ENCODE data around the gene RTP4.
"Not testable (repeated sequence)": the region's sequence is repeated elsewhere in the genome, so short reads cannot be mapped to it uniquely, and the experiment has no call there.

RTP4 gene

DNA sequence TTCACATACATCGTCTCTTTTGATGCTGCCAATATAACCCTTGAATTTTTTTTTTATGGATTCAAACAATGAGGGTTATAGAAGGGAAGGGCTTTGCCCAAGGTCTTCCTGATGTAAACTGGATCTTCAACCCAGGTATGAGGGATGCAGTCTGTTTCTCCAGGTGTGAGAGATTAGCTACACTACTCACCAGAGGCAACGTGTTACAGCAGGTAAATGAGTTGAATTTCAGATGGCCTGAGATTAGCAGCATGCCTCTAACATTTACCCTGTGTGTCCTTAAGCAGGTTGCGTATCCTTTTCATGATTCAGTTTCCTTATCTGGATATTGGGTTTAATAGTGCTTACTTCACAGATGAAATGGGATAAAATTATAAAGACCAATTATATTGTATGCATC is 1.9 kb downstream of the RTP4 start:
- no peak for DNase-seq

DNA sequence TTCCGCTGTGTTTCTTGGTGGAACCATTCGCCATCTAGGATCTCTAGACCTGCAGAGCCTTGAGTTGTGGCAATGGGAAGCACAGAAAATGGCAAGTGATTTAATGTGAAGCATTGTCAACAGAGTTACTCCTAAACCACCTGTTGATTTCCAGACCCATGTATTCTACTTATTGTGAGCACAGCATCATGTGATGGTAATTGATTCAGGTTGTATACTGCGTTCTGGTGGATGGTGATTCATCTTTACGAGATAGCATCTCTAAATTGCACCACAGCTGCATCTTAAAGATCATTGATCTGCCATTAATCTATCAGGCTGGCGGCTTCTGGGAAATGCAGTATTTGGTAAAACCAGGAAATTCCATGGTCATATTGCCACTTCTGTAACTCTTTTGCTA is 7.4 kb downstream of the RTP4 start:
- no peak for DNase-seq

DNA sequence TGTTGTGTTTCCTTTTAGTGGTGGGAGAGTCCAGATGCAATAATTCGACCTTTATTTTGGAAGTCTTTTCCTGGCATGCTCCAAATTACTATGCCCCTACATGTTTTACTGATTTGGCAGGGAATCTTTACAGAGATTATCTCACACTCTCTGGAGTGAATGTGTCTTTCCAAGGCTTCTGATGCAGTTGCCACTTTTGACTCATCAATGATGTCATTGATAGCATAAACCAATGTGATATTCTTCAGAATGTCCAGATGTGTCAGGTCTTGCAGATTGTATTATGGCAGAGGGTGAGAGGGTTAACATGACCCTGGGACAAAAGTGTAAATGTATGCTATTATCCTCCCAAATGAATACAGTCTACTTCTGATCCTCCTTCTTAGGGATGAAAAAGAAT is 9.7 kb downstream of the RTP4 start:
- no peak for DNase-seq

DNA sequence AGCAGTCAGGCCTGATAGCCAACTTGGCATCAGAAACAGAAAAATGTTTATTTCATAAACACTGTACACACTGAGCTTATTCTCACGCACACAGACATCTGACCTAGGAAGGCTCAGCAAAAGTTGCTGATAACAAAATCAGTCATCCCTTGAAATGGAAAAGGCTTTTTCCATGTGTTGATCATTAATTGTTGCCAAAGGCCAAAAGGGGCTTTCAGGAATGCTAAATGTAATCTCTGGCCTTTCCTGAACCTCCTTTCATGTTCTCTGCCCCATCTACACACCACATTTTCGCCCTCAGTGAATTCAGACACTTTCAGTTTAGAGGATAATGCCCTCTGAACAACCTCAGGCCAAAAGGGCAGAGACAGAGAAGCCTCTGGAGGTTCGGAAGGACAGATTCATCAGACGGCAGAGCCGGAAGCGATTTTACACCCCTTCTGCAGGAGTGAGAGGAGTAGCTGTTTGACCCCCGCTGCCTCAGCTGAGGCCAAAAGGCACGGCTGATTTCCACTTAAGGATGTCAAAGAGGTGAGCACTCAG is 14.5 kb downstream of the RTP4 start:
- DNase-seq: no peak

DNA sequence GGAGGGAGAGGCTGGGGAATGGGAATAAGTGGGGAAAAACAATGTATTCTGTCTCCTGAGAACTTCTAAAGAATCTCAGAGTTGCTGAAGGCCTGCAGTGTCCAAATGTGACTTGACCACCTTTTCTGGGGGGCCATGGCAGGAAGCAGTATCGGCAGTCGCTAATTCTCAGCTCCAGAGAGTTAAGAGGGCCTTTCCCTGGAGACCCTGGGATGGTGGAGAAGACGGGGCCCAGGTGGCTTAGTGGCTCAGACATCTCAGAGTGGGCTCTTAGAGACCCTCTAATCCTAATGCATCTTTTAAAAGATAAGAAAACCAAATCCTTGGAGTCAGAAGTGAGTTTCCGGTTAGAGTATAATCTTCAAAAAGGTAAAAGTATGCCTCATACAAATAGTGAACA is 15.1 kb downstream of the RTP4 start:
- DNase-seq: no peak

DNA sequence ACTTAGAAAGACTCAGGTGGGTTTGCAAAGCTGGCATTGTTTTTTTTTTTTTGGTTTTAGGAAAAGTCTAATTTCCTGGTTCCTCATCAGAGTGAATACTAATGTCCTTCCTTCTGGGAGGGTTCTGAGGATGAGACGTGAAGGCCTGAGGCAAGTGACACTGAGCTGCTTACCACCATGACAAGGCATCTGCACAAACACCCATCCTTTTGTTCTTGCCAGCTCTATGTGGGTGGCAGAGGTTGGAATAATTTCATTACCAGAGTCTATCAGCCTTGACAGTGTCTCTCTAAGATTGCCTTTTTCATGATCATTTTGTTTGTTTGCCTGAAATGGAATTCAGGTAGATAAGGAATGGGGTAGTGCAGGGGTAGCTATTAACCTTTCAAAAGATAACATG is 17.1 kb downstream of the RTP4 start:
- no peak for DNase-seq

DNA sequence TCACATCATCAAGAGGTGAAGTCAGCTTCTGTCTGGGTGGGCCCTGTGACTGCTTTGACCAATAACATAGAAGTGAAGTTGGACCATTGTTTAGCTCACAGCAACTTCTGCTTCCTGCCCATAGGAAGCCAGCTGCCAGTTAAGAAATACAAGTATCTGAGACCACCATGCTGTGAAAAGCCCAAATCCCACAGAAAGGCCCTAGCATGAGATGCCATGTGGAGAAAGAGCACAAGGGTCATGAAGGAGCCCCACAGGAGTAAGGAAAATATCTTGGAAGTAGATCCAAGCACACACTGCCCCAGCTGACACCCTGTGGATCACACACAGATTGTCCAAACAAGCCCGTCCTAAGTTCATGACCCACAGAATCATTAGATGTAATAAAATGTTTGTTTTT is 28.5 kb downstream of the RTP4 start:
- DNase-seq: no peak

DNA sequence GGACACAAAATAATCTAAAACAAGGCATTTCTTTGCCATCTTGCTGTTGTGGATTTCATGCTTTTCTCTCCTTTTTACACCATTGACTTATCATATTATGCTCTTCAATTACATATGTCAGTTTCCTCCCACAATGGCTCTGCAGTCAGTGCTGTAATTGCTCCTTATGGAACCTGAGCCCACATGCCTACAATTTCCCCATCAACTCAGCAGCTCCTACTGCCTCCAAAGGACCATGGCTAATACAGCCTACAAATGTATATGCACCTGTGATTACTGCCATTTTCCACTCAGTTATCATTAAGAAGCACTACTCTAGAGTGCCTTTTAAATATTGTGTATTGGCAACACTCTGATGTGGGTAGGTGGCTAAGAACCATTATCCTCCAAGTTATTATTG is 30.8 kb downstream of the RTP4 start:
- DNase-seq: no peak

DNA sequence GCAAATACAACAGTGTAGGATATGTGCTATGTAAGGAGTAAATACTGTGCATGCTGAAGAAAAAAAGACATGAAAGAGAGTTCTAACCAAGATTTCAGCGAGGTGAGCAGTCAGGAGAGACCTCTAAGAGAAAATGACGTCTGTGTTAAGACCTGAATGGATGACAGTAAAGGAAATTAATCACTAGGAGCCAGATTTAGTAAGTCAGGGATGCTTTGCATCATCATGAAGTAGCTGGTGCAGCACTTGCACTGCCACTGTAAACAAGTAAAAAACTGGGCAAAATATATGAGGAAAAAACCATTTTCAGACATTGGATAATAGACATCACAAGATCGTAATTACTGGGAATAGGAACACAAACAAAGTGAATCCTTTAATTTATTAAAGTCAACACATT is 32.6 kb downstream of the RTP4 start:
- no peak for DNase-seq

DNA sequence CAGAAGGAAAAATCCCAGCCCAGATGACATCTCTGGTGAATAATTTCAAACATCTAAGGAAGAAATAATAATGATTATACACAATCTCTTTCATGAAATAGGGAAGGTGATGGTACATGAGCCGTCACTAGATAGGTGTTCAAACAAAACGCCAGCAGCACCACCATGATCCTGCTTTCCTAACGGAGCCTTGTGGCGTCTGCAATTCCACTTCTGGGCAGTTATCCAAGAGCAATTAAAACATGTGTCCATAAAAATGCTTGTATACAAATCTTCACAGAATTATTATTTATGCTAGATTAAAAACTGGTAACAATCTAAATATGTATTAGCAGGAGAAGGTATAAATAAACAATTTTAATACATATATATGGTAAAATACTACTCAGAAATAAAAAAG is 33.7 kb downstream of the RTP4 start:
- peak; percentile 5 for DNase-seq

DNA sequence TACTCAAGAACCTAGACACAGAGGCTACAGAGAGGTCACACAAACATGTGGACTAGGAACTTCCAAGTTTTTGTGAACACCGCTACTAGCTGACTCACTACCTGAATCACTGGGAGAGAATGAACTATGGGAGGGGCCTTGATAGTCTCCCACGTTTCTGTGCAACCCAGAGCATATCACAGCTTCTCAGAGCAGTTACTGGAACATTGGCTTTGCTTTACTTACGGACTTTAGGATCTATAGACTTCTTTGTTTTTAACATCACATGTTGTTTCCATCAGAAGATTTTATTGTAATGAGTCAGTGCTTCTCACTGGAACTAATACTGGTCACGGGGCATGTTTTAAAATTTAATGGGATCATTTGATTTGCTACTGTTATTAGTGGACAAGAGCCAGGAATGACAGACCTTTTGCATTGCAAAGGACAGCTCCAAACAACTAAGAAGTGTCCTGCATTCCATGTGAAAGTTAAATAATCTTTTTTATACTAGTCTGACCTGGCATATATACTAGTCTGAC is 35.6 kb downstream of the RTP4 start:
- no peak for DNase-seq

DNA sequence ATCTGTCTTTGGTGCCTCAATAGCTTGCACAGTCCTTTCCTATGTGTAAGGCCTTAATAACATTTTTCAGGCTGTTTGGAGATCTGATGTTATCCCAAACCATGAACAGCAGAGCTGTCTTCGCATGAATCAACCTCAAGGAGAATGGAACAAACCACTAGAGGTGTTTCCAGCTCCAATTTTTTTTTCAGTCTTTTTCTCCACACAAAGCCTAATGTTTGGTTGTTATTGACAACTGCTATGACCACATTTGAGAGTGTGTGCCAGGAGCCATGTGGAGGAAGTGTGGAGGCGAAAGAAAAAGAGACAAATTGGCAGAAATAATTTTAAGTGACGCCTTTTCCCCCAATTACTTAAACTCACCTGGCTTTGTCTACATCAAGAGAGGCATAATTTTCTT is 38.7 kb downstream of the RTP4 start:
- DNase-seq: no peak

DNA sequence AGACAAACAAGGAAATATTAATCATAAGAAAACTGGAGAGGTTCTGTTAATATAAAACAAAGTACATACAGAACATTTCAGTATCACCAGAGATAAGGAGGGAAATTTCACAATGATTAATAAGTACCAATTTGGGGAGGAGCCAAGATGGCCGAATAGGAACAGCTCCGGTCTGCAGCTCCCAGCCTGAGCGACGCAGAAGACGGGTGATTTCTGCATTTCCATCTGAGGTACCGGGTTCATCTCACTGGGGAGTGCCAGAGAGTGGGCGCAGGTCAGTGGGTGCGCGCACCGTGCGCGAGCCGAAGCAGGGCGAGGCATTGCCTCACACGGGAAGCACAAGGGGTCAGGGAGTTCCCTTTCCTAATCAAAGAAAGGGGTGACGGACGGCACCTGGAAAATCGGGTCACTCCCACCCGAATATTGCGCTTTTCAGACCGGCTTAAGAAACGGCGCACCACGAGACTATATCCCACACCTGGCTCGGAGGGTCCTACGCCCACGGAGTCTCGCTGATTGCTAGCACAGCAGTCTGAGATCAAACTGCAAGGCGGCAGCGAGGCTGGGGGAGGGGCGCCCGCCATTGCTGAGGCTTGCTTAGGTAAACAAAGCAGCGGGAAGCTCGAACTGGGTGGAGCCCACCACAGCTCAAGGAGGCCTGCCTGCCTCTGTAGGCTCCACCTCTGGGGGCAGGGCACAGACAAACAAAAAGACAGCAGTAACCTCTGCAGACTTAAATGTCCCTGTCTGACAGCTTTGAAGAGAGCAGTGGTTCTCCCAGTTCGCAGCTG is 44.0 kb downstream of the RTP4 start:
- not testable (repeated sequence) for DNase-seq

All from DMS 273 treated with DMSO at 0.1 percent for 48 hours (cell line).